Cardiac septum (tissue), 1 donor: ENCODE measurements around the gene LYPD5. TPM values are rescaled to one million over a fixed set of nuclear protein-coding genes. Genes with fewer than 3 reads are reported as not detected.
"Not testable (repeated sequence)": the region's sequence is repeated elsewhere in the genome, so short reads cannot be mapped to it uniquely, and the experiment has no call there.

Source experiments
- DNase-seq: peaks from one replicate; pipeline ENCODE4 v3.0.0-alpha.2; 2020; ENCODE audit warnings: low spot score
- intact Hi-C: fragments of 100-400 bp; cut with DNase I; formaldehyde crosslinking; loops from one replicate; pipeline ENCODE4 v1.14.0; 2022
- long read RNA-seq: library from polyadenylated mRNA; unstranded; transcript quantifications from one replicate; pipeline ENCODE4 v2.0.0, GENCODE V29; 2021
- total RNA-seq: library from RNA; stranded (reverse); fragmentation: NEBNext Ultra II Directional; extraction: Animal tissue kit (Norgen Biotek cat#: 25700); gene quantifications from one replicate; pipeline ENCODE4 v1.2.1, GENCODE V29; 2021
- donor health status: DM: no; HTN: no; CAD: no.

Gene LYPD5
- 1.3 TPM for total RNA-seq
- long read RNA-seq, partial matches to known transcripts, result 0 of 1 reads
- long read RNA-seq, other reads (novel, unspliced or antisense), result 0 of 1 reads

GRCh38 chr19:43802216-43802951 lies at the start of gene LYPD5:
Gene LYPD5 (minus strand): TSS chr19:43802447. CDS start chr19:43802380, 67 bp downstream.
- intact Hi-C loops, result no loop called here
- DNase-seq, result no peak

- intact Hi-C loops, result no loop called here
- no peak for DNase-seq
These were observed 46.6 kb upstream of the LYPD5 start for GRCh38 chr19:43848821-43849220.

- intact Hi-C loops, result no loop called here
- no peak for DNase-seq
These were observed 45.6 kb upstream of the LYPD5 start for GRCh38 chr19:43847884-43848283.

GRCh38 chr19:43847246-43847645 lies 45.0 kb upstream of the LYPD5 start:
- intact Hi-C loops, result no loop called here
- DNase-seq, result no peak

- DNase-seq, result no peak
- intact Hi-C loops, result no loop called here
These were observed 39.8 kb upstream of the LYPD5 start for GRCh38 chr19:43842007-43842406.

GRCh38 chr19:43839139-43839538 lies 36.9 kb upstream of the LYPD5 start:
- DNase-seq, result no peak
- intact Hi-C loops, result no loop called here

GRCh38 chr19:43826787-43827754 lies 24.8 kb upstream of the LYPD5 start, which contains the start of gene ZNF283:
Gene ZNF283 (plus strand): TSS chr19:43827321. CDS start chr19:43833505, 6,184 bp downstream.
- intact Hi-C loops, result loop anchor here (1.0 kb wide), 1 partner anchor 124 kb away; the partner anchor contains the start of gene ZNF221
- DNase-seq, result peak; percentile 95

- intact Hi-C loops, DNase-seq: not testable (repeated sequence)
These were observed 22.3 kb upstream of the LYPD5 start for GRCh38 chr19:43824572-43824971.

- intact Hi-C loops, DNase-seq: not testable (repeated sequence)
These were observed 21.6 kb upstream of the LYPD5 start for GRCh38 chr19:43823856-43824255.

GRCh38 chr19:43820884-43821215 lies 18.6 kb upstream of the LYPD5 start:
- DNase-seq, result no peak

GRCh38 chr19:43820098-43820883 lies 18.0 kb upstream of the LYPD5 start:
- intact Hi-C loops, result no loop called here
- no peak for DNase-seq

More at GRCh38 chr19:43820884-43821215, 18.6 kb upstream of the LYPD5 start:
- intact Hi-C loops, result no loop called here

GRCh38 chr19:43818500-43818899 lies 16.3 kb upstream of the LYPD5 start:
- intact Hi-C loops, result no loop called here

GRCh38 chr19:43817454-43817853 lies 15.2 kb upstream of the LYPD5 start:
- DNase-seq, intact Hi-C loops: not testable (repeated sequence)

More at GRCh38 chr19:43818500-43818899, 16.3 kb upstream of the LYPD5 start:
- DNase-seq, result no peak

- DNase-seq, result no peak
- intact Hi-C loops, result no loop called here
These were observed 12.6 kb upstream of the LYPD5 start for GRCh38 chr19:43814663-43815352.

GRCh38 chr19:43812688-43813087 lies 10.4 kb upstream of the LYPD5 start:
- no peak for DNase-seq
- intact Hi-C loops, result no loop called here

GRCh38 chr19:43812259-43812658 lies 10.0 kb upstream of the LYPD5 start:
- intact Hi-C loops, result no loop called here
- no peak for DNase-seq

- intact Hi-C loops, result no loop called here
- DNase-seq, result no peak
These were observed 9.6 kb upstream of the LYPD5 start for GRCh38 chr19:43811837-43812236.

GRCh38 chr19:43809762-43810696 lies 7.8 kb upstream of the LYPD5 start:
- no peak for DNase-seq
- intact Hi-C loops, result no loop called here
